GM23248 (cell line): ENCODE data around the gene BTN3A1.

Source experiments
- EZH2 ChIP-seq: fragments of 200-600 bp; sonication (generic); IDR thresholded peaks from 2 replicates; pipeline ENCODE4 v1.6.1; 2018; ENCODE audit warnings: antibody characterized with exemption, mild to moderate bottlenecking; ENCODE audit not compliant: insufficient read depth, poor library complexity, severe bottlenecking
- EZH2phosphoT487 ChIP-seq: fragments of 200-600 bp; sonication (generic); IDR thresholded peaks from 2 replicates; pipeline ENCODE4 v1.6.1; 2018; ENCODE audit warnings: antibody characterized with exemption, moderate library complexity, mild to moderate bottlenecking, low read depth; ENCODE audit not compliant: insufficient read depth

- TF ChIP-seq EZH2, result no peak
- no peak for TF ChIP-seq EZH2phosphoT487
These were observed 12.2 kb downstream of the BTN3A1 start for GRCh38 chr6:26414281-26414680.
